K562 (cell line): ENCODE measurements around the gene EPHA2. TPM values are rescaled to one million over a fixed set of nuclear protein-coding genes. Genes with fewer than 3 reads are reported as not detected.

ENCODE experiments used
- BDP1 ChIP-seq: IDR thresholded peaks from 3 replicates; pipeline ENCODE4 v1.6.1; 2011; ENCODE audit not compliant: insufficient read length, insufficient read depth
- E2F4 ChIP-seq: sonication (generic); formaldehyde crosslinking; IDR thresholded peaks from 2 replicates; pipeline ENCODE4 v1.8.0; 2022; ENCODE audit warnings: mild to moderate bottlenecking, low read depth, missing genetic modification reagents
- E2F6 ChIP-seq, 2 experiments: IDR thresholded peaks; 2 replicates each; pipeline ENCODE4 v1.6.1; 2011; ENCODE audit warnings: borderline replicate concordance in 1 of 2, control low read depth in 1 of 2, low read depth in 1 of 2, low read length in 1 of 2, mild to moderate bottlenecking in 1 of 2, mixed read lengths in 1 of 2, moderate library complexity in 1 of 2; ENCODE audit not compliant: insufficient read depth in 1 of 2, insufficient read length in 1 of 2, poor library complexity in 1 of 2, severe bottlenecking in 1 of 2; ENCODE audit errors: extremely low read depth in 1 of 2
- FOSL1 ChIP-seq: fragments of 200-800 bp; sonication (Bioruptor generic); conservative IDR thresholded peaks from 2 replicates; pipeline ENCODE4 v1.6.1; 2016; ENCODE audit warnings: missing genetic modification characterization, missing compliant biosample characterization
- FOXO4 ChIP-seq: fragments of 450-650 bp; formaldehyde crosslinking; IDR thresholded peaks from 2 replicates; pipeline ENCODE4 v1.4.0; 2020; ENCODE audit warnings: mild to moderate bottlenecking, moderate library complexity
- GTF2A2 ChIP-seq: IDR thresholded peaks from 2 replicates; pipeline ENCODE4 v1.6.1; 2016; ENCODE audit warnings: mild to moderate bottlenecking, missing genetic modification characterization, missing compliant biosample characterization
- JUNB ChIP-seq: fragments of 450-650 bp; formaldehyde crosslinking; conservative IDR thresholded peaks from 2 replicates; pipeline ENCODE4 v1.4.0; 2020; ENCODE audit warnings: mild to moderate bottlenecking
- JUND ChIP-seq, 2 experiments: IDR thresholded peaks; 2 replicates in 1 of 2; 3 replicates in 1 of 2; pipeline ENCODE4 v1.6.1; 2011; ENCODE audit warnings: borderline replicate concordance in 2 of 2, low read depth in 2 of 2, low read length in 2 of 2, improper control_type of control experiment in 1 of 2, missing biosample characterization in 1 of 2, missing genetic modification characterization in 1 of 2, missing genetic modification reagents in 1 of 2
- LARP7 ChIP-seq: fragments of 450-650 bp; IDR thresholded peaks from 2 replicates; pipeline ENCODE4 v1.6.1; 2016
- MAZ ChIP-seq, 2 experiments: fragments of 450-650 bp in 1 of 2; sonication (generic) in 1 of 2; formaldehyde crosslinking; IDR thresholded peaks in 1 of 2; conservative IDR thresholded peaks in 1 of 2; 2 replicates each; pipeline versions ENCODE4 v1.4.0 to v1.5.0; 2020; ENCODE audit warnings: mild to moderate bottlenecking in 1 of 2, missing genetic modification reagents in 1 of 2
- NBN ChIP-seq: fragments of 450-650 bp; IDR thresholded peaks from 2 replicates; pipeline ENCODE4 v1.6.1; 2016; ENCODE audit warnings: low read depth, mild to moderate bottlenecking
- NFIC ChIP-seq: fragments of 450-650 bp; IDR thresholded peaks from 2 replicates; pipeline ENCODE4 v1.6.1; 2017; ENCODE audit warnings: mild to moderate bottlenecking, inconsistent platforms
- PBX2 ChIP-seq, 2 experiments: IDR thresholded peaks in 1 of 2; conservative IDR thresholded peaks in 1 of 2; 2 replicates each; pipeline ENCODE4 v1.6.1; 2016; ENCODE audit warnings: low read depth in 2 of 2, mild to moderate bottlenecking in 1 of 2, missing compliant biosample characterization in 1 of 2, missing genetic modification characterization in 1 of 2, moderate library complexity in 1 of 2
- SMAD4 ChIP-seq: fragments of 250-450 bp; sonication (Bioruptor Pico); conservative IDR thresholded peaks from 2 replicates; pipeline ENCODE4 v1.8.0; 2021; ENCODE audit warnings: inconsistent platforms, mild to moderate bottlenecking, moderate library complexity
- SMARCE1 ChIP-seq: fragments of 450-650 bp; IDR thresholded peaks from 2 replicates; pipeline ENCODE4 v1.7.1; 2016; ENCODE audit warnings: mild to moderate bottlenecking
- ZNF512 ChIP-seq: IDR thresholded peaks from 2 replicates; pipeline ENCODE4 v1.6.1; 2016; ENCODE audit warnings: missing genetic modification characterization, missing compliant biosample characterization
- polyA plus RNA-seq, 8 experiments: library from polyadenylated mRNA; depleted of rRNA in 4 of 8; stranded (reverse) in 5 of 8; unstranded in 3 of 8; fragments of >200 nt; fragmentation: Nextera tagmentation in 2 of 8; fragmentation: Illumina TruSeq in 1 of 8; extraction: Ambion mirVana in 2 of 8; extraction: Trizol in 1 of 8; gene quantifications; 2 replicates each; pipeline versions ENCODE4 v1.2.1 to v1.2.3, GENCODE V29; 2011 to 2014; ENCODE audit warnings: inconsistent platforms in 1 of 8, missing spikeins in 1 of 8
- total RNA-seq, 7 experiments: library from RNA; depleted of rRNA in 6 of 7; stranded (reverse); fragments of >200 nt in 6 of 7; fragmentation: Illumina TruSeq in 2 of 7; extraction: Trizol in 2 of 7; gene quantifications; 2 replicates each; pipeline versions ENCODE4 v1.2.1 to v1.2.3, GENCODE V29; 2011 to 2021; ENCODE audit warnings: low replicate concordance in 1 of 7

The EPHA2 gene
- total and polyA plus RNA-seq, 9 of the 15 experiments (the other 6 are each of a cell fraction or from before 2014, with no cell fraction given): 0.04 to 0.40 (median 0.07) TPM; not detected in 4

GRCh38 chr1:16175610-16176553 is 20.0 kb upstream of the EPHA2 start (continued):
- no peak for TF ChIP-seq FOXO4 (CRISPR knock-in tag)
- TF ChIP-seq ZNF512 (tag): peak; percentile 88
- no peak for TF ChIP-seq BDP1
- no peak for TF ChIP-seq PBX2 (CRISPR knock-in tag; IDR thresholded peaks at IDR 0.05; ENCODE audit: low read depth)
- no peak for TF ChIP-seq PBX2 (tag; conservative IDR thresholded peaks at IDR 0.05; ENCODE audit: low read depth)
- no peak for TF ChIP-seq JUNB (CRISPR knock-in tag)
- peak; percentile 85 for TF ChIP-seq NFIC
- TF ChIP-seq E2F4 (CRISPR knock-in tag): no peak
- peak in 1 of 2 experiments; percentile 55 for TF ChIP-seq E2F6 (IDR thresholded peaks at IDR 0.05; ENCODE audit: borderline replicate concordance in 1 of 2, extremely low read depth in 1 of 2, insufficient read depth in 1 of 2, insufficient read length in 1 of 2, low read depth in 1 of 2, low read length in 1 of 2, poor library complexity in 1 of 2, severe bottlenecking in 1 of 2)
- TF ChIP-seq NBN: 0 out of 2 replicates have a peak, but pooled peaks have one; percentile 60
- 0 out of 4 replicates have a peak, but pooled peaks of 1 of the 2 experiments have one; percentile 45 for TF ChIP-seq MAZ (CRISPR knock-in tag; conservative IDR thresholded peaks at IDR 0.05 in 1 of 2, IDR thresholded peaks at IDR 0.05 in 1 of 2)
- peak; percentile 61; the same call in 1 of the 2 replicates for TF ChIP-seq SMAD4 (CRISPR knock-in tag)
- peak; percentile 65; the same call in 1 of the 2 replicates for TF ChIP-seq SMARCE1
- TF ChIP-seq GTF2A2 (tag): no peak
- TF ChIP-seq FOSL1 (tag): peak; percentile 43; the same call in 1 of the 2 replicates
- TF ChIP-seq JUND (IDR thresholded peaks at IDR 0.05; ENCODE audit: borderline replicate concordance, low read depth, low read length): no peak; the same call in 1 of the 2 replicates
- TF ChIP-seq JUND (tag; IDR thresholded peaks at IDR 0.05; ENCODE audit: borderline replicate concordance, low read depth, low read length): peak; percentile 50; the same call in 1 of the 3 replicates
- TF ChIP-seq LARP7: no peak
